Activated CD4-positive, alpha-beta T cell treated with anti-CD3 and anti-CD28 coated beads for 4 hours (primary cell): ENCODE measurements around the gene PPIG.
"Not testable (repeated sequence)": the region's sequence is repeated elsewhere in the genome, so short reads cannot be mapped to it uniquely, and the experiment has no call there.

Experiments used
- DNase-seq, 2 donors: peaks; one replicate each; pipeline ENCODE4 v3.0.0-alpha.2; 2020

Gene PPIG

DNA sequence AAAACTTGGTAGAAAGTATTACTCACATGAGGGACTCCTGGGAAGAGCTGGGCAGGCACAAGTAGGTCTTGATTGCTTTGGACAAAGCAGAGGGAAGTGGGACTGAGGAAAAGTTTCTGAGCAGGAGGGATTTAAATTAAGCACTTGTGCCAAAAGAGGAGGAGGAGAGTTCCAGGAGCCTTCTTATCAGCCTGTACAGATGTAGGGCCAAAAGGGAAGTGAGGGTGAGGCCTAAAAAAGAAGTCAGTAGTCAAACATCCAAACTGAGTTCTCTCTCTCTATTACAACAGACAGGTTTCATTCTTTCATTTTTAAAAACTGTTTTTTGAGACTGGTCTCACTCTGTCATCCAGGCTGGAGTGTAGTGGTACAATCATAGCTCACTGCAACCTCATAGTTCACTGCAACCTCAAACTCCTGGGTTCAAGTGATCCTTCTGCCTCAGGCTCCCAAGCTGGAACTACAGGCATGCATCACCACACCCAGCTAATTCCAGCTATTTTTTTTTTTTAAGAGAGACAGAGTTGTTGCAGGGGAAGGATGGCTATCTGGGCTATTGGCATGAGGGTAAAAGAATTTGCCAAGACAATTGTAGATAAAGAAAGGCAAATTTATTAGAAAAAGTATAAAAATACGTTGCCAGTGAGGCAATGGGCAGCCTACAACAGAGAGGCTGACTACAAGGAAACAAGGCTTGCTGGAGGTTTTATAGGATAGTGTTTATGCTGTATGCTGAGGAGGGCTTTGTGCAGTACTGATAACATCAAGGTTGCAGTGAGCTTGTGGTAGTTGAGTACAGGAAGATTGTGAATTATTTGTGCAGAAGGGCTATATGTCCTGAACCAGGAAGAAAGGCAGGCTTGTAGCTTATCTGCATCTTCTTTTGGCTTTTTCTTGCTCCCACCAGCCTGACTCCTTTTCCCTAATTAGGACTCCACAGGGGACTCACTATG, 81.1 kb downstream of the PPIG start:
- DNase-seq, result no peak

DNA sequence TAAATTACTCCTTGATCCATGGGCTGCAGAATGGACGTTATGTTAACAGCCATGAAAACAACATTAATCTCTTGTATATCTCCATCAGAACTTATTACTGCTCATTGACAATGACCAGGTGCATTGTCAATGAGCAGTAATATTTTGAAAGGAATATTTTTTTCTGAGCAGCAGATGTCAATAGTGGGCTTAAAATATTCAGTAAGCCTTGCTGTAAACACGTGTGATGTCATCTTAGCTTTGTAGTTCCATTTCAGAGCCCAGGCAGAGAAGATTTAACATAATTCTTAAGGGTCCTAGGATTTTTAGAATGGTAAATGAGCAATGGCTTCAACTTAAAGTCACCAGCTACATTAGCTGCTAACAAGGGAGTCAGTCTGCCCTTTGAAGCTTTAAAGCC, 83.4 kb downstream of the PPIG start:
- no peak for DNase-seq

DNA sequence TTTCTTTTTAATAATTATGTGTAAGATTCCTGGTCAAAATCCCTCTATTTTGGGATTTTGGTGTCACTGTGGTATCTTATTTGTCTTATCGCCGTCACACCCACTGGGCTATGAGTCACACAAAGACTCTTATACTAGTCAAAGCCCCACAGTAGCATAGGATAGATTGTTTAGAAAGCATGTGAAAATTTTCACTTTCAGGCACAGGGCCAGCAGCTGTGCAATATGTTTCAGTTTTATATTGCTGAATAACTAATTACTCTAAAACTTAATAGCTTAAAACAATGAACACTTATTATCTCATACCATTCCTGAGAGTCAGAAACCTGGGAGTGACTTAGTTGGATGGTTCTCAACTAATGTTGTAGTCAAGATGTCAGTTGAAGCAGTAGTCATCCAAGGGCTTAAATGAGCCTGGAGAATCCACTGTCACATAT, 86.1 kb downstream of the PPIG start:
- no peak for DNase-seq

DNA sequence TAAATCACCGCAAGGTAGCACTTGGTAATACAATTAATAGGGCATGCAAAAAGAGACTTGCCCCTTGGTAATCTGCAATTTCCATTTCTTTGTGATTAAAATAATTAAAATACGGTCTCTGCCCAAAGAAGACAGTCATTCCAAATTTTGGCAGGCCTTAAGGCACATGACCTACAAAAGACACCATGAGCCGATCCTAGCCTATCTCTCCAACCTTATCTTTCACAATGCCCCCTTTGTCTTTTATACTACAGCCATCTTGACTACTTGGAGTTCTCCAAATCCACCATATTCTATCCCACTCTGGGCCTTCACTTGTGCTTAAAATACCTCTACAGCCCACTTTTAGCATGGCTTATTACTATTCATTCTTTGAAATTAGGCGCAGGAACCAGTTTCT, 86.8 kb downstream of the PPIG start:
- no peak for DNase-seq

DNA sequence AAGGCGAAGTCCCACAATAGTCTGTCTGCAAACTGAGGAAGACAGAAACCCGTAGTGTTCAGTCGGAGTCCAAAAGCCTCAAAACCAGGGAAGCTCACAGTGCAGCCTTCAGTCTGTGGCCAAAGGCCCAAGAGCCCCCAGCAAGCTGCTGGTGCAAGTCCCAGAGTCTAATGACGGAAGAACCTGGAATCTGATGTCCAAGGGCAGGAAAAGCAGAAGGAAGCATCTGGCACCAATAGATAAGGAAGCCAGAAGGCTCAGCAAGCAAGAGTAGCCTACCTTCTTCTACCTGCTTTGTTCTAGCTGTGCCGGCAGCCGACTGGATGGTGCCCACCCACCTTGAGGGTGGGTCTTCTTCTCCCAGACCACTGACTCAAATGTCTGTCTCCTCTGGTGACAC, 88.3 kb downstream of the PPIG start:
- DNase-seq, result no peak

DNA sequence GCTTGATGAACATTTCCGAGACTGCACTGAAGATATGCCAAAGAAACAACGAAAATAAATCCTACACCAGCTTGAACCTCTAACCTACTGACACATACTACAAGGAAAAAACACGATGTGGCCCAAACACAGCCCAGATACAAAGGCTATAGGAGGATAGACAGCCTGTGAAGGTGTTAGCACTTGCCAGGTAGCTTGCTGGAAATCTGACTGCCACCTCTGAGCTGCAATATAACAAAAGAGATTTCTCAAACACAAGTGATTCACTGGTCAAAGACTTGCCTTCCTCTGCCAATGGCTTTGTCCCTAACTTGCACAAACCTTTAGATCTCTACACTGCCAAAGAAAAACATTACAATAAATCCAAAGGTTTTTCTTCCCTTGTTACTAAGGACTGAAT, 89.0 kb downstream of the PPIG start:
- no peak for DNase-seq

DNA sequence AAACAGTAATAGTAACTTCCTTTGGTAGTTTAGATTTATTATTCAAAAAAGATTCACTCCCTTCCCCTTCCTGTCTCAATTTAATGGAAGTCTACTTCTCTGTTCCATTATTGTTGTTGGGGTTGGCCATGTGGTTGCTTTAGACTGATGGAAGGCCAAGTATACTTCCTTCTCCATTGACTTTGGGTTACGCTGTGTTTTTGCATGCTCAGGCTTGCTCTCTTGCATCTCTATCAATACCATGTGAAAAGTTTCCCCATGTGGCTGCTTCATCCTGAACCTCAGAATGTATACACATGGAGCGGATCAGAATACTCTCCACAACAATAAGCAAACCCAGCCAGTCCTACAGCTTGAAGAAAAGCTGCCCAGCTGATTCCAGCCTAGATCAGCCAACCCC, 89.8 kb downstream of the PPIG start:
- no peak for DNase-seq

DNA sequence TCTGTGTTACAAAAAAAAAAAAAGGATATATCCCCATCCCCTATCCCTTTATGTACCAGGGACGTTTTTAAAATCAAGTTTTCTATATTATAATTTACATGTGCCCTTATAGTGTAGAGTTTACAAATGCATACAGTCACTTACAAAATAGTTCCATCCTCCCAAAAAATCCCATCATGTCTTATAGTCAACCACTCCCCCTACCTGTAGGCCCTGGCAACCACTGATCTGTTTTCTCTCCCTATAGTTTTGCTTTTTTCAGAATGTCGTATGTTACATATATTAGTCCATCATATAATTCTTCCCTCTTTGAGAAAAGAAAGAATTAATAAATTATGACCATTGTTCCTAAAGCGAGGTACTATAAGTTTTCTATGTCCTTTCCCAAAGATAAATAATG, 92.2 kb downstream of the PPIG start:
- DNase-seq, result no peak

DNA sequence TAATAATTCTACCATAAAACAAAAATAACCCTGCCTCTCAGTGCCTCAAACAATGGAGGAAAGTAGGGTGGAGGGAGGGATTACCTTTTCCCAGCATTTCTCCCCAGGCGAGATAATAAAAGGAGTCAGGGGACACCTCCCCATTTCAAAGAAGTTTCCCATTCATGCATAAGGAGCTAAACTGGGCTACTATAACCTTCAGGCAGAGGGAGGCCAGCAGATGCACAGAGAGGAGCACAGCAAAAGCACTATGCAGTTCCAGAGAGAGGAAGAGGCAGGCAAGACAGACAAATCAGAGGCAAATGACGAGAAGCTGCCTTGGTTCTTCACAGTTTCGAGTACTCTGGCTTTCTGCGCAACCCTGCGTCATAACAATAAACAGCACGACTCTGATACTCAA, 92.7 kb downstream of the PPIG start:
- no peak for DNase-seq

DNA sequence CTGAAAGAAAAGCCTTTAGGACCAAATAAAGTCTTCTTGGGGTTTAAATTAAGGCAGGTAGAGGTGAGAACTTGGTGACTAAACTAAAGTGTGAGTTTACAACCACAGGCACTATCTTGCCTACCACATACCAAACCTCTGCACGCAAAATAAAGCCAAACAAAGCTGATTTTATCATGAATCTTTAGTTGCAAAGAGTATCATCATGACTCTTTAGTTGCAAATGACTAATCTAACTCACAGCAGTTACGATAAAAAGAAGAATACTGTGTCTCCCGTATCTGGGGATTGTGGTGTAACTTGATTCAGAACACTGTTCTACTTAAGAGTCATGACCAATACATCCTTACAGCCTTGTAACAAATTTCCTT, 98.9 kb downstream of the PPIG start:
- DNase-seq, result no peak

DNA sequence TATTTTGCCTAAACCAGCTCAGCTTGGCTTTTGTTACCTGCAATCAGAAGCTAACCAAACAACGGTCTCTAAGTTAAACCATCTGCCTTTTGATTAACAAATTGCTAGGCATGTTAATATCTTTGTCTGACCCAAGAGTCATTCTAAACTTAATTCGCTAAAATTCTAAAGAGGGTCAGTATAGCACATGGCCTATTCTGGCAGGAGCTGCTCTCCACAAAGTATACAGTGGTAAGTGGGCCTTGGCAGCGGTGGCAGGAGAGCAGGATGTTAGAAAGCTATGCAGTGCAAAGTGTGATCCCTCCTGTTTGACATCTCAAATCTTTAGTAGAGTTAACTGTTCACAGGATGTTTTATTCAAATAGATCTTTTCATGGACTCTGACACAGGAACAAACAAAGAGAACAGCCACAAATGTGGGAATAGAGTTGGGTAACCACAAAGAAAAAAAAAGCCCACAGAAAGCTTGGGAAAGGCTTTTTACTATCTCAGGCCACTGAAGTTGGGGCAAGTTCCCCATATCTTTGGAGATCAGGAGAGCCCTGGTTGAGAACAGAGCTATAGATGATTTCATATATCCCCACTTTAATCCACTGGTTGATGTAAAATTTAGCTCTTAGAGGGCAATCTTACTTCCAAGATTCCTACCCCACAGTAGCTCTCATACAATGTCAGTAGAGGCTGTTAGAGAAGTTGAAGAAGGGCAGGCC, 99.4 kb downstream of the PPIG start:
- DNase-seq, result no peak

DNA sequence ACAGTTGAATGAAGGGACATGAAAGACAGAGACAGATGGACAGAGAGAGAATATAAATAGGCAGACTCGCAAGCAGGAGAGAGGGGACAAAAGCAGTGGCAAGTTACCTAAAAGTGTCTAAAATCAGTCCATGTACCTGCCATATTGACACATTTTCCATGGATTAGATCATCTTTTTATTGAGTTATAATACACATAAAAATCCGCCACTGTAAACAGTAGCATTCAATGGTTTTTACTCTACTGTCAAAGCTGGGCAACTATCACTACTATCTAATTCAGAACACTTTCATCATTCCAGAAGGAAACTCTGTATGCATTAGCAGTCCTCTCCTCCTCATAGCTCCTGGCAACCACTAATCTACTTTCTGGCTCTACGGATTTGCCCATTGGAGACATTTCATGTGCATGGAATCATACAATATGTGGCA, 100.0 kb downstream of the PPIG start:
- DNase-seq, result no peak

DNA sequence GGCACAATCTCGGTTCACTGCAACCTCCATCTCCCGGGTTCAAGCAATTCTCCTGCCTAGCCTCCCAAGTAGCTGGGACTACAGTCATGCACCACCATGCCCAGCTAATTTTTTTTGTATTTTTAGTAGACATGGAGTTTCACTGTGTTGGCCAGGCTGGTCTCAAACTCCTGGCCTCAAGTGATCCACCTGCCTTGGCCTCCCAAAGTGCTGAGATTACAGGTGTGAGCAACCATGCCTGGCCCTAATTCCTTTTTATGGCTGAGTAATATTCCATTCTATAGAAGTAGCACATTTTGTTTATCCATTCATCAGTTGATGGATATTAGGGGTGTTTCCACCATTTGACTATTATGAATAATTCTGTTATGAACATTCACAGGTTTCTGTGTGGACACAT, 100.6 kb downstream of the PPIG start:
- not testable (repeated sequence) for DNase-seq

DNA sequence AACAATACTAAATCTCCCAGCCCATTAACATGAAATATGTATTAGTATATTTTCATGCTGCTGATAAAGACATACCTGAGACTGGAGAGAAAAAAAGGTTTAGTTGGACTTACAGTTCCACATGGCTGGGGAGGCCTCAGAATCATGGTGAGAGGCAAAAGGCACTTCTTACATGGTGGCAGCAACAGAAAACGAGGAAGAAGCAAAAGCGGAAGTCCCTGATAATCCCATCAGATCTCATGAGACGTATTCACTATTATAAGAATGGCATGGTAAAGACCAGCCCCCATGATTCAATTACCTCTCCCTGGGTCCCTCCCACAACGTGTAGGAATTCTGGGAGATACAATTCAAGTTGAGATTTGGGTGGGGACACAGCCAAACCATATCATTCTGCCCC, 102.7 kb downstream of the PPIG start:
- not testable (repeated sequence) for DNase-seq

DNA sequence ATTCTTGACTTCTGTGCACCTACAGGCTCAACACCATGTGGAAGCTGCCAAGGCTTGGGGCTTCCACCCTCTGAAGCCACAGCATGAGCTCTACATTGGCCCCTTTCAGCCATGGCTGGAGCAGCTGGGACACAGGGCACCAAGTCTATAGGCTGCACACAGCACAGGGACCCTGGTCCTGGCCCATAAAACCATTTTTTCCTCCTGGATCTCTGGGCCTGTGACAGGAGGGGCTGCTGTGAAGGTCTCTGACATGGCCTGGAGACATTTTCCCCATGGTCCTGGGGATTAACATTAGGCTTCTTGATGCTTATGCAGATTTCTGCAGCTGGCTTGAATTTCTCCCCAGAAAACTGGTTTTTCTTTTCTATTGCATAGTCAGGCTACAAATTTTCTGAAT, 103.8 kb downstream of the PPIG start:
- DNase-seq, result not testable (repeated sequence)

DNA sequence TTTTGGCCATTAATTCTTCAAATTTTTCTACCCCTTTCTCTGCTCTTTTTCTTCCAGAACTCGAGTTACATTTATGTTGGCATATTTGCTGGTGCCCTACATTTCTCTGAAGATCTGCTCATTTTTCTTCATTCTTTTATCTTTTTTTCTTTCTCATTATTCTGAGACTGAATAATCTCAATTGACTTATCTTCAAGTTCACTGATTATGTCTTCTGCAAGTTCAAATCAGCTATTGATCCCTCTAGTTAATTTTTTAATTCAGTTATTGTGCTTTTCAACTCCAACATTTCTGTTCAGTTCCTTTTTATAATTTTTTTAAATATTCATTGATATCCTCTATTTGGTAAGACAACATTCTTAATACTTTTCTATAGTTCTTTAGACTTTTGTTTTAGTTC, 106.8 kb downstream of the PPIG start:
- no peak for DNase-seq
